OCI-LY7 (cell line): ENCODE data around the gene TM9SF1. TPM values are rescaled to one million over a fixed set of nuclear protein-coding genes. Genes with fewer than 3 reads are reported as not detected.

ENCODE experiments used
- BruUV-seq: library from RNA; stranded (reverse); fragments of 400-500 nt; replicated peaks from 2 replicates; lab custom pipeline; 2021; lab: Mats Ljungman, UMichigan
- CTCF ChIA-PET: fragments of 300-600 bp; sonication (Branson Sonifier 250); formaldehyde crosslinking; loops from one replicate; lab custom pipeline; 2022; ENCODE audit warnings: antibody characterized with exemption; ENCODE audit not compliant: unreplicated experiment; lab: Charles Lee
- POLR2A ChIA-PET: fragments of 300-600 bp; sonication (Branson Sonifier 250); formaldehyde crosslinking; loops from one replicate; lab custom pipeline; 2022; ENCODE audit warnings: antibody characterized with exemption; lab: Charles Lee
- DNase-seq: peaks from one replicate; pipeline ENCODE4 v3.0.0-alpha.2; 2015; ENCODE audit warnings: low spot score
- H2AFZ ChIP-seq: fragments of 200-600 bp; sonication (generic), shearing (Covaris generic); 2 replicates; pipeline ENCODE4 v1.6.1; 2014; ENCODE audit warnings: mild to moderate bottlenecking, antibody characterized with exemption, low read length, moderate library complexity
- H3K27ac ChIP-seq: fragments of 200-600 bp; sonication (generic); 2 replicates; pipeline ENCODE4 v1.5.1; 2014; ENCODE audit warnings: mixed run types, low read depth, mild to moderate bottlenecking, moderate library complexity, low read length, inconsistent platforms; ENCODE audit not compliant: poor library complexity, severe bottlenecking
- H3K36me3 ChIP-seq: fragments of 200-600 bp; sonication (generic); 2 replicates; pipeline ENCODE4 v1.6.1; 2014; ENCODE audit warnings: mild to moderate bottlenecking, antibody characterized with exemption, low read length, moderate library complexity, mixed read lengths; ENCODE audit not compliant: insufficient read depth
- H3K4me1 ChIP-seq: fragments of 200-600 bp; sonication (generic); 2 replicates; pipeline ENCODE4 v1.5.1; 2014; ENCODE audit warnings: mild to moderate bottlenecking, low read length; ENCODE audit not compliant: insufficient read depth, poor library complexity, severe bottlenecking
- H3K4me2 ChIP-seq: fragments of 200-600 bp; sonication (generic); 2 replicates; pipeline ENCODE4 v1.6.1; 2014; ENCODE audit warnings: mild to moderate bottlenecking, low read length
- H3K4me3 ChIP-seq: fragments of 200-600 bp; sonication (generic); 2 replicates; pipeline ENCODE4 v1.5.1; 2014; ENCODE audit warnings: mild to moderate bottlenecking, low read depth, low read length; ENCODE audit not compliant: poor library complexity, severe bottlenecking
- H3K79me2 ChIP-seq: fragments of 200-600 bp; sonication (generic); 2 replicates; pipeline ENCODE4 v1.6.1; 2016; ENCODE audit warnings: low read depth, mild to moderate bottlenecking, low read length, moderate library complexity, mixed read lengths; ENCODE audit not compliant: insufficient read depth
- H3K9me2 ChIP-seq: fragments of 200-600 bp; sonication (generic); 2 replicates; pipeline ENCODE4 v1.6.1; 2016; ENCODE audit warnings: mild to moderate bottlenecking, low read length, mixed read lengths; ENCODE audit not compliant: insufficient read depth
- H3K9me3 ChIP-seq: fragments of 200-600 bp; sonication (generic); 2 replicates; pipeline ENCODE4 v1.6.1; 2014; ENCODE audit warnings: mild to moderate bottlenecking, mixed run types, low read length, mixed read lengths
- H4K20me1 ChIP-seq: fragments of 200-600 bp; sonication (generic); 2 replicates; pipeline ENCODE4 v1.6.1; 2014; ENCODE audit warnings: mild to moderate bottlenecking, antibody characterized with exemption, low read length, moderate library complexity, mixed read lengths; ENCODE audit not compliant: insufficient read depth
- CTCF ChIP-seq: fragments of 200-600 bp; sonication (generic); conservative IDR thresholded peaks from 2 replicates; pipeline ENCODE4 v1.5.1; 2014; ENCODE audit warnings: mild to moderate bottlenecking, antibody characterized with exemption, low read length, moderate library complexity, mixed read lengths
- EZH2phosphoT487 ChIP-seq: fragments of 200-600 bp; sonication (generic); IDR thresholded peaks from 2 replicates; pipeline ENCODE4 v1.6.1; 2018; ENCODE audit warnings: low read depth, borderline replicate concordance, mild to moderate bottlenecking, mixed run types, antibody characterized with exemption, low read length, moderate library complexity, mixed read lengths
- intact Hi-C: fragments of 100-400 bp; cut with micrococcal nuclease; formaldehyde crosslinking; loops from one replicate; pipeline ENCODE4 v1.10.0; 2022; ENCODE audit not compliant: unreplicated experiment
- total RNA-seq, 2 experiments: library from RNA; depleted of rRNA in 1 of 2; stranded (reverse); fragments of >200 nt in 1 of 2; shearing (Covaris generic) in 1 of 2; gene quantifications; 2 replicates each; pipeline ENCODE4 v1.2.3, GENCODE V29; 2014 to 2022

TM9SF1 gene
- total RNA-seq, 2 experiments from 2014 or later: 23.4 to 27.8 TPM

- ChIA-PET CTCF (no interaction called here), POLR2A (interaction anchor here (0.7 to 0.8 kb wide), 2 partner anchors 10 to 1238 kb away, joined by 3 to 4 read pairs; partner anchors contain the start of gene PRMT5)
- Histone ChIP-seq H4K20me1 (no peaks in the 10 kb centered on the region), H3K9me3 (no peaks in the 10 kb centered on the region), H3K4me3 (no peak overlapping the region), H3K4me1 (no peaks in the 10 kb centered on the region), H3K27ac (no peak overlapping the region), H3K36me3 (peaks cover 36% of the 10 kb centered on the region), H3K79me2 (no peaks in the 10 kb centered on the region), H3K9me2 (no peaks in the 10 kb centered on the region), H2AFZ (no peak overlapping the region), H3K4me2 (no peak overlapping the region)
- BruUV-seq: no TSS peak
- DNase-seq: no peak
- TF ChIP-seq CTCF (no peak), EZH2phosphoT487 (no peak)
- intact Hi-C loops: no loop called here
Measured at GRCh38 chr14:24167469-24168114, 27.6 kb downstream of the TM9SF1 start.

GRCh38 chr14:24165785-24166184 lies 29.5 kb downstream of the TM9SF1 start:
- Histone ChIP-seq H3K4me3 (no peak overlapping the region), H3K4me2 (no peak overlapping the region), H2AFZ (no peak overlapping the region), H3K79me2 (peaks cover 7% of the 10 kb centered on the region; the same call in 1 of the 2 replicates), H3K27ac (no peak overlapping the region), H3K4me1 (peaks cover 11% of the 10 kb centered on the region), H4K20me1 (no peaks in the 10 kb centered on the region), H3K9me2 (no peaks in the 10 kb centered on the region), H3K36me3 (peaks cover 37% of the 10 kb centered on the region), H3K9me3 (no peaks in the 10 kb centered on the region)
- TF ChIP-seq EZH2phosphoT487 (no peak), CTCF (no peak)
- no TSS peak for BruUV-seq
- ChIA-PET CTCF (no interaction called here), POLR2A (no interaction called here)
- intact Hi-C loops: no loop called here
- no peak for DNase-seq

- ChIA-PET CTCF (no interaction called here), POLR2A (no interaction called here)
- intact Hi-C loops: no loop called here
- no peak for DNase-seq
- H3K36me3 ChIP-seq: peaks cover 49% of the 10 kb centered on the region
- TF ChIP-seq EZH2phosphoT487 (no peak), CTCF (no peak)
- H4K20me1 ChIP-seq: no peaks in the 10 kb centered on the region
- H3K9me3 ChIP-seq: no peaks in the 10 kb centered on the region
- peaks cover 7% of the 10 kb centered on the region; the same call in 1 of the 2 replicates for H3K79me2 ChIP-seq
- no peak overlapping the region for H3K4me3 ChIP-seq
- H3K9me2 ChIP-seq: no peaks in the 10 kb centered on the region
- H3K4me1 ChIP-seq: peaks cover 16% of the 10 kb centered on the region
- no TSS peak for BruUV-seq
- H2AFZ ChIP-seq: no peak overlapping the region
- H3K27ac ChIP-seq: no peak overlapping the region
- H3K4me2 ChIP-seq: no peak overlapping the region
Measured at GRCh38 chr14:24164518-24164991, 30.7 kb downstream of the TM9SF1 start.
